ENCODE results near the gene PSMG1. TPM values are rescaled to one million over a fixed set of nuclear protein-coding genes. Genes with fewer than 3 reads are reported as not detected.

Gene PSMG1
- polyA plus RNA-seq, 1 experiment = 60.0 TPM

DNA sequence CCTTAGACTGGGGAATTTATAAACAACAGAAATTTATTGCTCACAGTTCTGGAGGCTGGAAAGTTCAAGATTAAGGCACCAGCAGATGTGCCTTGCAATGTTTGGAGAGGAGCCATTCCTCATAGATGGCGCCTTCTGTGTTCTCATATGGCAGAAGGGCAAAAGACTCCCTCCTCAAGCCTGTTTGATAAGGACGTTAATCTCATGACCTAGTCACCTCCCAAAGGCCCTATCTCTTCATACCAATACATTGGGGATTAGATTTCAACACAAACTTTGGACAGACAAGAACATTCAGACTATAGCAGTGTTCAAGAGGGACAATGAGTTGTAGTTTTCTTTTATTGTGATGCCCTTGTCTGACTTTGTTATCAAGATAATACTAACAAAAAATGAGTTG is 34.3 kb downstream of the PSMG1 start:
- no peaks in the 10 kb centered on the region for H3K9me3 ChIP-seq (ENCODE audit: control insufficient read depth, insufficient read depth, low read length)
- no peak for DNase-seq (ENCODE audit: low read depth, low spot score)
- H3K27me3 ChIP-seq (ENCODE audit: control insufficient read depth, insufficient read depth, low read length) = peaks cover 9% of the 10 kb centered on the region
- TF ChIP-seq, protein P1, sequence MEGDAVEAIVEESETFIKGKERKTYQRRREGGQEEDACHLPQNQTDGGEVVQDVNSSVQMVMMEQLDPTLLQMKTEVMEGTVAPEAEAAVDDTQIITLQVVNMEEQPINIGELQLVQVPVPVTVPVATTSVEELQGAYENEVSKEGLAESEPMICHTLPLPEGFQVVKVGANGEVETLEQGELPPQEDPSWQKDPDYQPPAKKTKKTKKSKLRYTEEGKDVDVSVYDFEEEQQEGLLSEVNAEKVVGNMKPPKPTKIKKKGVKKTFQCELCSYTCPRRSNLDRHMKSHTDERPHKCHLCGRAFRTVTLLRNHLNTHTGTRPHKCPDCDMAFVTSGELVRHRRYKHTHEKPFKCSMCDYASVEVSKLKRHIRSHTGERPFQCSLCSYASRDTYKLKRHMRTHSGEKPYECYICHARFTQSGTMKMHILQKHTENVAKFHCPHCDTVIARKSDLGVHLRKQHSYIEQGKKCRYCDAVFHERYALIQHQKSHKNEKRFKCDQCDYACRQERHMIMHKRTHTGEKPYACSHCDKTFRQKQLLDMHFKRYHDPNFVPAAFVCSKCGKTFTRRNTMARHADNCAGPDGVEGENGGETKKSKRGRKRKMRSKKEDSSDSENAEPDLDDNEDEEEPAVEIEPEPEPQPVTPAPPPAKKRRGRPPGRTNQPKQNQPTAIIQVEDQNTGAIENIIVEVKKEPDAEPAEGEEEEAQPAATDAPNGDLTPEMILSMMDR (IDR thresholded peaks at IDR 0.05; ENCODE audit: low read depth, low read length) = no peak
- ChIA-PET POLR2A (no interaction called here), CTCF (interaction anchor here (1.3 to 1.6 kb wide), 2 partner anchors 11 to 480 kb away, joined by 3 to 5 read pairs; no protein-coding TSS in a partner anchor)
- H3K4me3 ChIP-seq (ENCODE audit: low read depth, low read length) = no peak overlapping the region
- no peak overlapping the region for H3K27ac ChIP-seq (ENCODE audit: low read depth, low read length)

DNA sequence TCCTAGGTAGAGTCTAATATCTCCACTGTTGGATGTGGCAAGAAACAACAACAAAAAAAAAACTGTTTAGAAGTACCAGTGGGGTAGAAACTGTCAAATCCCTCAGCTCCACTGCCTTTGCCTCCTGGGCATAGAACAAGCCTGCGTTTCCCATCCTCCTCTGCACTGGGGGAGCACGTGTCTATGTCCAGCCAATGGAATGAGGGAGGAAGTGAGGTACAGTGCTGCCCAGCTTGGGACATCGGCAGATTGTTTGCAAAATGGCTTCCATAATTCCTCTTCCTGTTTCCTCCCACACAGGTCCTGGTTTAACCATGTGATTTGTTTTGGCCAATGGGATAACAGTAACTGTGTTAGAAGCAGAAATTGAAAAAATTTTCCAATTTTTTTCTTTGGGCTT is 39.1 kb downstream of the PSMG1 start:
- Histone ChIP-seq H3K9me3 (ENCODE audit: control insufficient read depth, insufficient read depth, low read length) (no peaks in the 10 kb centered on the region), H3K27ac (ENCODE audit: low read depth, low read length) (no peak overlapping the region), H3K4me3 (ENCODE audit: low read depth, low read length) (no peak overlapping the region), H3K27me3 (ENCODE audit: control insufficient read depth, insufficient read depth, low read length) (peaks cover 8% of the 10 kb centered on the region)
- ChIA-PET POLR2A (no interaction called here), CTCF (no interaction called here)
- no peak for DNase-seq (ENCODE audit: low read depth, low spot score)
- TF ChIP-seq, protein P1 (IDR thresholded peaks at IDR 0.05; ENCODE audit: low read depth, low read length) = no peak

DNA sequence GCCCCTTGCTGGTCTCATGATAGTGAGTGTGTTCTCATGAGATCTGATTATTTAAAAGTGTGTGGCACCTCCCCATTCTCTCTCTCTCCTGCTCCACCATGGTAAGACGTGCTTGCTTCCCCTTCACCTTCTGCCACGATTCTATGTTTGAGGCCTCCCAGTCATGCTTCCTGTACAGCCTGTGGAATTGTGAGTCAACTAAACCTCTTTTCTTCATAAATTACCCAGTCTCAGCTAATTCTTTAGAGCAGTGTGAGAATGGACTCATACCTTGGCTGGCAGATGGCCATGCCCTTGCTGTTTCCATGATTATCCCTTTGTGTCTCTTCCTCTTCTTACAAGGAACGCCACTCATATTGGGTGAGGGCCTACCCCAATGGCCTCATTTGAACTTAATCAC is 40.3 kb downstream of the PSMG1 start:
- CTCF ChIA-PET = no interaction called here
- Histone ChIP-seq H3K9me3 (ENCODE audit: control insufficient read depth, insufficient read depth, low read length) (no peaks in the 10 kb centered on the region), H3K27me3 (ENCODE audit: control insufficient read depth, insufficient read depth, low read length) (peaks cover 8% of the 10 kb centered on the region), H3K4me3 (ENCODE audit: low read depth, low read length) (no peak overlapping the region), H3K27ac (ENCODE audit: low read depth, low read length) (no peak overlapping the region)
- POLR2A ChIA-PET = no interaction called here
- DNase-seq (ENCODE audit: low read depth, low spot score) = no peak
- TF ChIP-seq, protein P1 (IDR thresholded peaks at IDR 0.05; ENCODE audit: low read depth, low read length) = no peak

DNA sequence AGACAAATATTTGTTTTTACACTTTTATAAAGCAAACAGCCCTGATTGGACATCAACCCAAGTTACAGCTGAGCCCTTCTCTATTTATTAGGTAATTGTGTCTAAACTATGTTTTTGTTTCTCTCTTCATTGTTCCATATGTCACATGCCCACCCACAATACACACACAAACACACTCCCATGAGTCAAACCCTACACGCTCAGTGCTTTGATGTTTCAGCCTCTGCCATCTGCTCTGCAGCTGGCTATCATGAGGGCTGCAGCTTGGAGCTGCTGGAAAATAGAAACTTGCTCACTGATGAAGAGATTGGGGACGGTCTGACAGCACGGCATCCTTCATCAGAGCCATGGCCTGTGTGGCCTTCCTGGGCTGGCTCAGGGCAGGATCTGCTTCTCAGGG is 41.7 kb downstream of the PSMG1 start:
- Histone ChIP-seq H3K4me3 (ENCODE audit: low read depth, low read length) (no peak overlapping the region), H3K27ac (ENCODE audit: low read depth, low read length) (no peak overlapping the region), H3K27me3 (ENCODE audit: control insufficient read depth, insufficient read depth, low read length) (peaks cover 6% of the 10 kb centered on the region), H3K9me3 (ENCODE audit: control insufficient read depth, insufficient read depth, low read length) (no peaks in the 10 kb centered on the region)
- CTCF ChIA-PET = interaction anchor here (1.1 to 1.9 kb wide), 3 partner anchors 334 to 636 kb away, joined by 3 to 6 read pairs (median 4); no protein-coding TSS in a partner anchor
- peak; percentile 57 for DNase-seq (ENCODE audit: low read depth, low spot score)
- POLR2A ChIA-PET = interaction anchor here (1.2 kb wide), 1 partner anchor 382 kb away, joined by 3 read pairs; no protein-coding TSS in a partner anchor
- TF ChIP-seq, protein P1 (IDR thresholded peaks at IDR 0.05; ENCODE audit: low read depth, low read length) = no peak

DNA sequence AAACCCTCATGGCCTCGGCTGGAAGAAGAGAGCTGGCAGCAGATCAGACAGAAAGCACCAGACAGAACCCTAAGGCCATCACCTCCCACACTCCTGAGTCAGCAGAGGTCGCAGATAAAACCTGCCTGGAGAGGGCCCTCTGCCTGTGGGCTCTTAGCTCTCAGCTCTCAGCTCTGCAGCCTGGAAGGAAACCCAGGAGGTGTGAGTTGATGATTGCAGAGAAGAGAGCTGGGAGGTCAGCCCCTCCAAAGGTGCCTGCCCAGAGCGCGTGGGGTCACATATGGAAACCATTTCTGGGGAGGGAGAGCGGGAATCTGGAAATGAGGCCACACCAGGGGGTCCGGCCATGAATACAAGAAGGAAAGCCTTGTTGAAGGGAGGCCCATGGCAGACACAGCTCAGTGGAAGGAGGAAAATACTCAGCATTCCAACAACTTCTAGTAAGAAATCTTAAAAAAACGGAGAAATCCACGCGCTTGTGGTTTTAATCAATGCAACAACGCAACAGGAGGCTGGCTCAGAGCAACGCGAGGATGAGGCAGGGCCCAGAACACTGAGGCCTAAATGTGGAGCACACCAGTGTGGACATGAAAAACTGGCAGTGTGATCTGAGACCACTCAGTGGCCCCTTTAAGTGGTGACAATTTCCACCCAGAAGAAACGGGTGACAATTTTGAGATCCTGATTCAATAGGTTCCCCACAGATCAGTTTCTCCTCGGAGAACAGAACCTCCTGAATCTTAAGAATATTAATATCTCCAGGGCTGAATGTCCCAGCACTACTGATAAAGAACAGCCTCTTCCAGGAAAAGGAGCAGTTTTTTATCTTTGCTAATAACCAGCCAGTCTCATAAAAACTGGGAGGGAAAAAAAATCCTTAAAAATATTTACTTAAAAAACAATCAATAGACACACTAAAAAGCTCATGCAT is 45.7 kb downstream of the PSMG1 start:
- ChIA-PET CTCF (interaction anchor here (0.6 to 3.6 kb wide), 50 partner anchors 10 to 696 kb away, joined by 3 to 32 read pairs (median 4); partner anchors contain the start of gene ETS2), POLR2A (no interaction called here)
- TF ChIP-seq, protein P1 (IDR thresholded peaks at IDR 0.05; ENCODE audit: low read depth, low read length) = 0 out of 2 replicates have a peak, but pooled peaks have one; percentile 4
- no peak overlapping the region for H3K4me3 ChIP-seq (ENCODE audit: low read depth, low read length)
- no peak overlapping the region for H3K27ac ChIP-seq (ENCODE audit: low read depth, low read length)
- H3K9me3 ChIP-seq (ENCODE audit: control insufficient read depth, insufficient read depth, low read length) = no peaks in the 10 kb centered on the region
- H3K27me3 ChIP-seq (ENCODE audit: control insufficient read depth, insufficient read depth, low read length) = peaks cover 6% of the 10 kb centered on the region
- no peak for DNase-seq (ENCODE audit: low read depth, low spot score)

Data from AG04450 (cell line).